SIG-M5 treated with dmso at 0.1 percent for 504 hours (cell line): ENCODE results near the gene ZNF683.
"Not testable (repeated sequence)": the region's sequence is repeated elsewhere in the genome, so short reads cannot be mapped to it uniquely, and the experiment has no call there.

Experiments
- DNase-seq: peaks from one replicate; lab custom pipeline; 2025; ENCODE audit not compliant: unreplicated experiment; lab: John Stamatoyannopoulos, UW

ZNF683 gene

GRCh38 chr1:26338670-26339069, 33.9 kb downstream of the ZNF683 start:
- no peak for DNase-seq

GRCh38 chr1:26337625-26338024, 34.9 kb downstream of the ZNF683 start:
- DNase-seq: no peak

- no peak for DNase-seq
These were observed 35.4 kb downstream of the ZNF683 start for GRCh38 chr1:26337206-26337535.

GRCh38 chr1:26336477-26337205, 35.9 kb downstream of the ZNF683 start:
- DNase-seq: no peak

DNA sequence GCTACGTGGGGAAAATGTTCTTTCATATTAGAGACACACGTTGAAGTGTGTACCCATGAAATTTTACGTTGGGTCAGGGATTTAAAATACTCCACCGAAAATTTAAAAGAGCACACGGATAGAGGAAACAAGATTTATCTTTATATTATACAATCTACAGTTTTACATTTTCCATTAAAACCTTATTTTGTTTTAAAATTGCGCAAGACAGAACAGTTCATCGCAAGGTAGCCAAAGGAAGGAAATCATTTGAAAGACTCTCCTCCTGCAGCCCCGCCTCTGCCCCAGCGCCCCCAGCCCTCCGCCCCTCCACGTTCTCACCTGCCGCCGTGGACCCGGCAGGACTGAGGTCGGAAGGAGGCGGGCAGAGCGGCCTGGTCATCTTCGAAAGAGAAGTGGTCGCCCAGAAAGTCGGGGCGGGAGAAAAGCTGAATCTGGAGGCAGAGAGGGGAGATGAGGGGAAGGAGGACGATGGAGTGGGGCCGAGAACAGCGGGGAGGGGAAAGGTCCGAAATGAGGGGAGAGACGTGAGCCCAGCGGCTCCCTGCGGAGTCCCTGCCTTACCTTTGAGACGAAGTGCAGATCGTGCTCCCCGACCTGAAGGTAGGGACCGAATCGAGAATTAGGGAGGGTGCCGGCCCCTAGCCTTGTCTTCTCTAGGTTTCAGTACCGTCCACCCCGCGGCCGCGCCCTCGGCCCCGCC, 36.6 kb downstream of the ZNF683 start:
- DNase-seq: no peak

- peak; percentile 43 for DNase-seq
These were observed 39.2 kb downstream of the ZNF683 start for GRCh38 chr1:26333312-26333711.

- no peak for DNase-seq
These were observed 42.3 kb downstream of the ZNF683 start for GRCh38 chr1:26330276-26330675.

DNA sequence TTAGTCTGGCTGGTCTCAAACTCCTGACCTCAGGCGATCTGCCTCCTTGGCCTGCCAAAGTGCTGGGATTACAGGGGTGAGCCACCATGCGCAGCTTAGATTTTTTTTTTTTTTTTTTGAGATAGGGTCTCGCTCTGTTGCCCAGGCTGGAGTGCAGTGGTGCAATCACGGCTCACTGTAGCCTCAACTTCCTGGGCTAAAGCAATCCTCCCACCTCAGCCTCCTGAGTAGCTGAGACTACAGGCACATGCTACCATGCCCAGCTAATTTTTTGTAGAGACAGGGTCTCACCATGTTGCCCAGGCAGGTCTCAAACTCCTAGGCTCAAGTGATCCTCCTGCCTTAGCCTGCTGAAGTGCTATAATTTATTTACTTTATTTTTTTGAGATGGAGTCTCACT, 43.2 kb downstream of the ZNF683 start:
- not testable (repeated sequence) for DNase-seq

DNA sequence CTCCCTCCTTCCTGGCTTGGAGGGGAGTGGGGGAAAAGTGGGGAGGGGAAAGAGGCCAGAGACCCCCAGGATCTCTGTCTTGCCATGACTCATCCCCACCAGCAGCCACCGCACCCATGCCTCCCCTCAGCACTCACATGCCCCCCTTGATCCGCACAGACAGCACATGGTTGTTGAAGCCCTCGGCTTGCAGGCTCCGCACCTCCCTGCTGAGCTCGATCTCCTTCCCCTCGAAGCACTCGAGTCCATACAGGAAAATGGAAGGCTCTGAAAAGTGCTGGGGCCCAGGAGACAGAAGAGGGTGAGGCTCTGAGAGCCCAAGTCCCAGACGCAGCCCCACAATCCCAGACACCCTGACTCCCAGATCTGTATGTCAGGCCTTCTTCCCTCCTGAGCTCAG, 44.0 kb downstream of the ZNF683 start:
- no peak for DNase-seq

DNA sequence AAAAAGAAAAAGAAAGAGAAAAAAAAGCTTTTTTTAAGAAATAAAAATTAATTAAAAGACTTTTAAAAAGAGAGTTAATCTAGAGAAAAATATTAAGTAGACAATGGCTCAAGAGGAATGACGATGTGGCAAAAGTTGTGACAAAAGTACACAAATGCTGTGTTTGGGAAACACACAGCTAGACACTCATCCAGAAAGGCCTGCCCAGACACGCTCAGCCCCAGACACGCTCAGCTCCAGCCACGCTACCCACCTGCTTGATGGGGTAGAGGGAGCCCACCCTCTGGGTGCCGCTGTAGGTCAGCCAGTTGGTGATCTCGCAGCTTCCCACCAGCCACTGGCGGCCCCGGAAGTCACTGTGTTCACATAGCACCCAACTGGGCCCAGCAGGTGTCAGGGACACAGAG, 44.6 kb downstream of the ZNF683 start:
- no peak for DNase-seq

DNA sequence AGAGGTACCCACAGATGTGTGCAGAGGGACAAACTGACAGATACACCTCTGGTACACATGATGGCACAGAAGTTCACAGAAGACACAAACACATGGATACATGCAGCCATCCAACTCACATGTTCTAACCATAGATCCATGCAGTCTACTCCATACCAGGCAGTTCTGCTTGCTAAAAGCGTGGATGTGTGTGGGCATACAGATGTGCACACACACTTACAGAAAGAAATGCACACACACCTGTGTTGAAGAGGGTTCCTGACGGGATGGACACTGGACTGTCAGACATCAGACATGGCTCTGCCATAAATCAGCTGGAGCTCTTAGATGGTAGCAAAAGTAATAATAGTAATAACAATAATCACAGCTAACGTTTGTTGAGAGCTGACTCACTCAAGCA, 48.0 kb downstream of the ZNF683 start:
- DNase-seq: no peak

DNA sequence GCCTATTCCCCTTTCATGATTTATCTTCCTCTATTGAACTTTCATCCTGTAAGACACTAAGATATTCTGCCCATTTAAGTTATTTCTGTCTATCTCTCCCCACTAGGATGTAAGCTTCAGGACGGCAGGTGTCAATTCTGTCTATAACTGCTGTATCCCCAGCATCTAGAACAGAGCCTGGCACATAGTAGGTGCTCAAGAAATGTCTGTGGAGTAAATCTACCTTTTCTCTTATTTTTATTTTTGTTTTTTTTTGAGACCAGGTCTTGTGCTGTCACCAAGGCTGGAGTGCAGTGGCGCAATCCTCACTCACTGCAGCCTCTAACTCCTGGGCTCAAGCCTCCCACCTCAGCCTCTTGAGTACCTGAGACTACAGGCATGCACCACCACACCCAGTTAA, 49.2 kb downstream of the ZNF683 start:
- no peak for DNase-seq

DNA sequence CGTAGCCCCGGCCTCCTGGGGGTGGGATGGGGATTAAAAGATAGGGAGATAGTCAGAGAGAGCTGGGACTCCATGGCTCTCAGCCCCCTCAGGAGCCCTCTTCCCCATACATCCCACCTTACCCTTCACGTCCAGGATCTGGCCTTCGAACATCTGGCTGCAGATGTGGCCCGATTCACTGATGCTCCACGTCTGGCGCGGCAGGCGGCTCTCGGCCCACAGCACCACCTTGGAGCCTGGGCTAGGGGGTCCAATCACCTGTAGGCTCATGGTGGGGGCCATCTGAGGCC, 50.6 kb downstream of the ZNF683 start:
- DNase-seq: no peak

- peak; percentile 78 for DNase-seq
These were observed 51.1 kb downstream of the ZNF683 start for GRCh38 chr1:26321315-26322041.

GRCh38 chr1:26320896-26321295, 51.7 kb downstream of the ZNF683 start:
- DNase-seq: no peak

- DNase-seq: no peak
These were observed 54.0 kb downstream of the ZNF683 start for GRCh38 chr1:26318338-26319064.

DNA sequence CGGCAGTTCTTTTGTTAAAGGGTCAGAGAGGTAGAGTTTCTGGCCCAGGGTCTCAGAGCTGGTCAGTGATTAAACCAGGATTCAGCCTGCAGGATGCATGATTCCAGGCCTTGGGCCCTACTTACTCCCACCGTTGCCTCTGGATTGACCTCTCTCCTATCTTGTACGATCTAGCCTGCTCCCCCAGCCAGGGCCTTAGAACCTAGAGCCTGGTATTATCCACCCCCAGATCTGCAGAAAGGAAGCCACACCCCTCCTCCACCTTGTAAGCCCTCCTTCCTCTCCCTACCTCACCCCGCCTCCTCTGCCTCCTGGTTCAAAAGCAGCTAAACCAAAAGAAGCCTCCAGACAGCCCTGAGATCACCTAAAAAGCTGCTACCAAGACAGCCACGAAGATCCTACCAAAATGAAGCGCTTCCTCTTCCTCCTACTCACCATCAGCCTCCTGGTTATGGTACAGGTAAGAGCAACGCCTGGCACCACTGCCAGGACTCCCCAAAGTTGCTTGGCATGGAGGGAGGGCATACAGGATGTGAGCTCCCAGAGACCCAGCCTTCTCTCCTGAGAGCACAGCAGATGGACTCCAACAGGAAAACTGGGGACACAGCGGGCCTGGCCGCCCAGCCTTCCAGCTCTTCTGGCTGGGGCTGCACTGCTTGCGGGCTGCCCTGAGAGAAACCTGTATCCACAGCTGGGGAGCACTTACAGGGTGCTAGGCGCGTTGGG, 54.8 kb downstream of the ZNF683 start, which contains the start of gene CD52:
TSS of gene CD52 (plus strand) at position 347 of the 726 bp plus-strand sequence. CDS start at position 407, 60 bp downstream.
- no peak for DNase-seq

GRCh38 chr1:26317146-26317545, 55.4 kb downstream of the ZNF683 start:
- peak; percentile 33 for DNase-seq

DNA sequence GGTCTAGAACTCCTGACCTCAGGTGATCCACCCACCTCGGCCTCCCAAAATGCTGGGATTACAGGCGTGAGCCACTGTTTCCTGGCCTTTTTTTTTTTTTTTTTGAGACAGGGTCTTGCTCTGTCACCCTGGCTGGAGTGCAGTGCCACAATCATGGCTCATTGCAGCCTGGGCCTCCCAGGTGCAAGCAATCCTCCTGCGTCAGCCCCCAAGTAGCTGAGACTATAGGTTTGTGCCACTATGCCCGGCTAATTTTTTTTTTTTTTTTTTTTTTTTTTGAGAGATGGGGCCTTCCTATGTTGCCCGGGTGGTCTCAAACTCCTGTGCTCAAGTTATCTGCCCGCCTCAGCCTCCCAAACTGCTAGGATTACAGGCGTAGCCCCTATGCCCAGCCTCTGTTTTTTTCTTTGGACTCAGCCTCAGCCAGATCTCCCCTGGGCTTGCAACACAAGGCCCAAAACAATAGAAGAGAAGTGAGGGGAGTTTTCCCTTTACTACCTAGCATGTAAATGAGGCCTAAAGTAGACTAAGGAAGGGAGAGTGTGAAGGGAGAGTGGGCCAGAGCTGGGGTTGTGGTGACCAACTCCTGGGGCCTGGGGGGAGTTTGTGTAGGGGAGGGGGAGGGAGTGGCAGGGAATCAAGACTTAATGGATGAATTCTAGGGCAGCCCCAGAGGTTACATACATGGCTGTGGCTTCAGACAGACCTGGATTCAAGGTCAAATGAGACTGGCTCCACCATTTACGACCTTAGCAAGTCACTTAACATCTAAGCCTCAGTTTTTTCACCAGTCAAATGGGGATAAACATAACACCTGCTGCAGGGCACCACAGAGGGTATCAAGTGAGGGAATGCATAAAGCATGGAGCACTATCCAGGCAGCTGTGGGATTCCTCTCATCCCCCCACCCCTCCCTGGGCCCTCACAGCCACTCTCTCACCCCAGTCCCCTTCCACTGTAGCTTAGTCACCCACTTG, 56.4 kb downstream of the ZNF683 start:
- DNase-seq: no peak

GRCh38 chr1:26314501-26314900, 58.0 kb downstream of the ZNF683 start:
- no peak for DNase-seq
